ENCODE results near the gene PFN4. TPM values are rescaled to one million over a fixed set of nuclear protein-coding genes. Genes with fewer than 3 reads are reported as not detected.

The PFN4 gene
- total and polyA plus RNA-seq, 9 of the 15 experiments (the other 6 are each of a cell fraction or from before 2014, with no cell fraction given), result 0.07 to 0.54 (median 0.31) TPM; not detected in 2

DNA sequence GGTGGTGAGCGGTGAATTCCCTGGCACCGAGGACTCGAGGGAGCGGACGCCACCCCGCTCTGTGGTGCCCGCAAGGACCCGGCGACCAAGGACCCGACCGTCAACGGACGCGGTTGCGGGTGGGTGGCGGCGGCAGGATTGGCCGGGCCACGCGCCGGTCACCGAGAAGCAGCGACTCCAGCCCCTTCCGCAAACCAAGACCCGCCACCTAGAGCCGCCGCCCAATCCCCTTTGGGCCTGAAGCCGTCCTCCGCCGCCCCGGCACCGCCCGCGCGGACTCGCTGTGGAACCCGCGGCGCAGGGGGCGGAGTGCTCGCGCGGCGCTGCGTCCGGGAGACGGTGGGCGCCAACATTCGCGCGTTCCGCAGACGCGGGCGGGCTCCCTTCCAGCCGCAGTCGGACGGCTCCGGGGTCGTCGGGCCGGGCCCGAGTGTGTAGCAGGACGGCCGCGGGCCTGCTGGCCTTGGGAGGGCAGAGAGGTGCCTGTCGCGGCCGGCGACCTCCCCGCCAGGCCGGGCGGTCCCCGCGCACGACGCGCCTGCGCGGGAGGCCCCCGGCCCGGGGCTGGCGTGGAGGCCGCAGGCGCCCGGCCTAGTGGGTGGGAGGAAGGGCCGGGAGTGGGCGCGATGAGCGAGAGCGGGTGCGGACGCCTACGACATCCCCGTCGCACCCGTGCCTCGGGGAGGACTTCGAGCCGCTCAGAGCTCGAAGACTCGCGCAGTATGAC lies at the start of gene PFN4, which contains the start of gene FAM228B (continued):
- TF ChIP-seq, protein P1, sequence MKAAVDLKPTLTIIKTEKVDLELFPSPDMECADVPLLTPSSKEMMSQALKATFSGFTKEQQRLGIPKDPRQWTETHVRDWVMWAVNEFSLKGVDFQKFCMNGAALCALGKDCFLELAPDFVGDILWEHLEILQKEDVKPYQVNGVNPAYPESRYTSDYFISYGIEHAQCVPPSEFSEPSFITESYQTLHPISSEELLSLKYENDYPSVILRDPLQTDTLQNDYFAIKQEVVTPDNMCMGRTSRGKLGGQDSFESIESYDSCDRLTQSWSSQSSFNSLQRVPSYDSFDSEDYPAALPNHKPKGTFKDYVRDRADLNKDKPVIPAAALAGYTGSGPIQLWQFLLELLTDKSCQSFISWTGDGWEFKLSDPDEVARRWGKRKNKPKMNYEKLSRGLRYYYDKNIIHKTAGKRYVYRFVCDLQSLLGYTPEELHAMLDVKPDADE (conservative IDR thresholded peaks at IDR 0.05; ENCODE audit: control insufficient read depth, low read depth, low read length), result 0 out of 2 replicates have a peak, but pooled peaks have one; percentile 33
- TF ChIP-seq, protein P2, sequence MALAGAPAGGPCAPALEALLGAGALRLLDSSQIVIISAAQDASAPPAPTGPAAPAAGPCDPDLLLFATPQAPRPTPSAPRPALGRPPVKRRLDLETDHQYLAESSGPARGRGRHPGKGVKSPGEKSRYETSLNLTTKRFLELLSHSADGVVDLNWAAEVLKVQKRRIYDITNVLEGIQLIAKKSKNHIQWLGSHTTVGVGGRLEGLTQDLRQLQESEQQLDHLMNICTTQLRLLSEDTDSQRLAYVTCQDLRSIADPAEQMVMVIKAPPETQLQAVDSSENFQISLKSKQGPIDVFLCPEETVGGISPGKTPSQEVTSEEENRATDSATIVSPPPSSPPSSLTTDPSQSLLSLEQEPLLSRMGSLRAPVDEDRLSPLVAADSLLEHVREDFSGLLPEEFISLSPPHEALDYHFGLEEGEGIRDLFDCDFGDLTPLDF (CRISPR knock-in tag; IDR thresholded peaks at IDR 0.05), result peak; percentile 49; the same call in 1 of the 2 replicates
- TF ChIP-seq RUNX1 (IDR thresholded peaks at IDR 0.05; ENCODE audit: low read depth), result no peak
- TF ChIP-seq, protein P3, sequence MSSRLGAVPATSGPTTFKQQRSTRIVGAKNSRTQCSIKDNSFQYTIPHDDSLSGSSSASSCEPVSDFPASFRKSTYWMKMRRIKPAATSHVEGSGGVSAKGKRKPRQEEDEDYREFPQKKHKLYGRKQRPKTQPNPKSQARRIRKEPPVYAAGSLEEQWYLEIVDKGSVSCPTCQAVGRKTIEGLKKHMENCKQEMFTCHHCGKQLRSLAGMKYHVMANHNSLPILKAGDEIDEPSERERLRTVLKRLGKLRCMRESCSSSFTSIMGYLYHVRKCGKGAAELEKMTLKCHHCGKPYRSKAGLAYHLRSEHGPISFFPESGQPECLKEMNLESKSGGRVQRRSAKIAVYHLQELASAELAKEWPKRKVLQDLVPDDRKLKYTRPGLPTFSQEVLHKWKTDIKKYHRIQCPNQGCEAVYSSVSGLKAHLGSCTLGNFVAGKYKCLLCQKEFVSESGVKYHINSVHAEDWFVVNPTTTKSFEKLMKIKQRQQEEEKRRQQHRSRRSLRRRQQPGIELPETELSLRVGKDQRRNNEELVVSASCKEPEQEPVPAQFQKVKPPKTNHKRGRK (tag; IDR thresholded peaks at IDR 0.05), result no peak
- TF ChIP-seq HNRNPL (IDR thresholded peaks at IDR 0.05; ENCODE audit: low read depth, low read length), result no peak
- no peak for TF ChIP-seq SETDB1 (IDR thresholded peaks at IDR 0.05; ENCODE audit: low read length)
- TF ChIP-seq ZNF778 (CRISPR knock-in tag; IDR thresholded peaks at IDR 0.05), result no peak
- no peak for TF ChIP-seq ZNF12 (CRISPR knock-in tag; IDR thresholded peaks at IDR 0.05)
- TF ChIP-seq HMG20B (CRISPR knock-in tag; IDR thresholded peaks at IDR 0.05), result no peak
- no peak for TF ChIP-seq ZNF766 (CRISPR knock-in tag; conservative IDR thresholded peaks at IDR 0.05)
- TF ChIP-seq TAF15 (IDR thresholded peaks at IDR 0.05; ENCODE audit: low read depth, low read length), result no peak
- no peak for TF ChIP-seq ZC3H8 (IDR thresholded peaks at IDR 0.05)
- TF ChIP-seq ARHGAP35 (IDR thresholded peaks at IDR 0.05; ENCODE audit: partially characterized antibody), result no peak
- no peak for TF ChIP-seq ZBTB8A (IDR thresholded peaks at IDR 0.05; ENCODE audit: partially characterized antibody)
